Astrocyte of the cerebellum (primary cell): ENCODE measurements around the gene MINDY4.

Experiments
- DNase-seq: peaks from one replicate; pipeline ENCODE4 v3.0.0-alpha.2; 2011; ENCODE audit warnings: low read depth
- H3K4me3 ChIP-seq: 2 replicates; pipeline ENCODE4 v1.5.1; 2011; ENCODE audit warnings: mild to moderate bottlenecking, low read depth, low read length, moderate library complexity
- in situ Hi-C: cut with HindIII; loops from 2 replicates; pipeline ENCODE4 v1.10.0; 2017; ENCODE audit warnings: low sequenced_read_pairs
- TF ChIP-seq, protein P1 (sequence below): IDR thresholded peaks from 2 replicates; pipeline ENCODE4 v1.5.1; 2012; ENCODE audit warnings: low read length, low read depth, moderate library complexity, mild to moderate bottlenecking; ENCODE audit errors: missing control alignments

Gene MINDY4

DNA sequence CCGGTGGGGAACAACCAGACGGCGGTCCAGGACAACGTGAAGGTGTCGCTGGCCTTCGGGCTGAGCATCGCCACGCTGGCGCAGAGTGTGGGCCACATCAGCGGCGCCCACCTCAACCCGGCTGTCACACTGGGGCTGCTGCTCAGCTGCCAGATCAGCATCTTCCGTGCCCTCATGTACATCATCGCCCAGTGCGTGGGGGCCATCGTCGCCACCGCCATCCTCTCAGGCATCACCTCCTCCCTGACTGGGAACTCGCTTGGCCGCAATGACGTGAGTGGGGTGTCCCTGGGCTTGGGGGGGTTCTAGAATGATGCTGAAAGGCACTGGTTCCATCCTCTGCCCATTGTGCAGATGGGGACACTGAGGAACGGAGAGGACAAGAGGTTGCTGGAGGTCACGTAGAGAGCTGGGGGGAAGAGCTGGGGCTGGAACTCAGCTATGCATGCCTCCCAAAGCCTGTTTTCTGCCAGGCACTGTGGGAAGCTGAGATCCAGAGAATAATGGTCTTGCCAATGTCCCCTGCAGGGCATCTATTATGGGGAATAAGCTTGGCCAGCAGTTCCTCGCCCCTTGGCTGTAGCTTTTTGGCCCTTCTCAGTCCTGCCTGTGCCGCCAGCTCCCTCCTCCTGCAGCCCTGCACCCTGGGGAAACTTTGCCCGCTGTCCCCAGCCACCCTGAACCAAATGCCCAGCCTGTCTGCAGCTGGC is 141.0 kb downstream of the MINDY4 start:
- in situ Hi-C loops = no loop called here
- no peak overlapping the region for H3K4me3 ChIP-seq
- no peak for DNase-seq
- TF ChIP-seq, protein P1, sequence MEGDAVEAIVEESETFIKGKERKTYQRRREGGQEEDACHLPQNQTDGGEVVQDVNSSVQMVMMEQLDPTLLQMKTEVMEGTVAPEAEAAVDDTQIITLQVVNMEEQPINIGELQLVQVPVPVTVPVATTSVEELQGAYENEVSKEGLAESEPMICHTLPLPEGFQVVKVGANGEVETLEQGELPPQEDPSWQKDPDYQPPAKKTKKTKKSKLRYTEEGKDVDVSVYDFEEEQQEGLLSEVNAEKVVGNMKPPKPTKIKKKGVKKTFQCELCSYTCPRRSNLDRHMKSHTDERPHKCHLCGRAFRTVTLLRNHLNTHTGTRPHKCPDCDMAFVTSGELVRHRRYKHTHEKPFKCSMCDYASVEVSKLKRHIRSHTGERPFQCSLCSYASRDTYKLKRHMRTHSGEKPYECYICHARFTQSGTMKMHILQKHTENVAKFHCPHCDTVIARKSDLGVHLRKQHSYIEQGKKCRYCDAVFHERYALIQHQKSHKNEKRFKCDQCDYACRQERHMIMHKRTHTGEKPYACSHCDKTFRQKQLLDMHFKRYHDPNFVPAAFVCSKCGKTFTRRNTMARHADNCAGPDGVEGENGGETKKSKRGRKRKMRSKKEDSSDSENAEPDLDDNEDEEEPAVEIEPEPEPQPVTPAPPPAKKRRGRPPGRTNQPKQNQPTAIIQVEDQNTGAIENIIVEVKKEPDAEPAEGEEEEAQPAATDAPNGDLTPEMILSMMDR = no peak

DNA sequence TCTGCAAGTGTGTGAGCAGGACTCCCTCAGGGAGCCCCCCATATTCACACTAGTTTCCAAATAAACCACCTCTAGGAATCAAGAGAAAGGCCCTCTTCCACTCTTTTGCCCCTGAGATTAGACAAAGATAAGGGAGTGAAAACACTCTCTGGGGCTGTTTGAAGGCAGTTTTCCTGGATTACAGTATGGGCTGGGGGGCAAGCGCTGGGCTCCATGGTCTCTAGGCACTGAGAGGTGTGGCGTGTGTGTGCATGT is 141.4 kb downstream of the MINDY4 start:
- H3K4me3 ChIP-seq = no peak overlapping the region
- TF ChIP-seq, protein P1 = no peak
- in situ Hi-C loops = no loop called here
- no peak for DNase-seq

DNA sequence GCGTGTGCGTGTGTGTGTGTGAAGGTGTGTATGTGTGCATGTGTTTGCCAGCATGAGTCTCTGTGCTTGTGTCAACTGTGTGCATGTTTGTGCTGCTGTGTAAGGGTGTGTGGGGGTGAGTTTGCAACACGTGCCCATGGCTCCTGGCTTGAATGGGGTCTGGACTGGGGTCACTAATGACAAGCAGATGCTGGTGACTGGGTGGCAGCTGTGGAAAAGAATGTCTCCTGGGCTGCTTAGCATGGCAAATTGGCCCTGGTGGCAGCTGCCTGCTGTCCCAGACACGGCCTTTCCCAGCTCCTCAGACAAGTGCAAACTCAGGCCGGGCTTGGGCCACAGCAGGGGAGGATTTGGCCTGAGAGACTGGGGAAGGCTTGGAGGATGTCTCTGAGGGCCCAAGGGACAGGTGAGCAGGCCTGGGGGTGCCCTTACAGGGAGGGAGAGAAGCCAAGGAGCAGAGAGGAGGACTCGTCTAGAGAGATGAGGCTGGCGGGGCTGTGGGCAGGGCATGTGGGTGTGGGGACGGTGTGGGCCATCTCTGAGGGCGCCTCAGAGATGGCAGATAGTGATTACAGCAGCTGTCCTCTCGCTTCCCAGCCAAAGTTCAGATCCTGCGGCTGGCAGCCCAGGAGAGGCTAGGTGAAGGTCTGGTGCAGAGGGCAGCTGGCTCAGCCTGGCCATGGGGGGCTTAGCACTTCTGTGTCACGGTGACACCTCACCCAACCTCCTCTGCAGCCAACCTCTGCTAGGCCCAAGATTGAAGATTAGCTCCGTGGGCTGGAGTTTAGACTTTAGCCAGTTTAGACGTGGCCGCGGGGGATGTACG is 142.0 kb downstream of the MINDY4 start:
- no peak overlapping the region for H3K4me3 ChIP-seq
- in situ Hi-C loops = no loop called here
- TF ChIP-seq, protein P1 = no peak
- DNase-seq = no peak

DNA sequence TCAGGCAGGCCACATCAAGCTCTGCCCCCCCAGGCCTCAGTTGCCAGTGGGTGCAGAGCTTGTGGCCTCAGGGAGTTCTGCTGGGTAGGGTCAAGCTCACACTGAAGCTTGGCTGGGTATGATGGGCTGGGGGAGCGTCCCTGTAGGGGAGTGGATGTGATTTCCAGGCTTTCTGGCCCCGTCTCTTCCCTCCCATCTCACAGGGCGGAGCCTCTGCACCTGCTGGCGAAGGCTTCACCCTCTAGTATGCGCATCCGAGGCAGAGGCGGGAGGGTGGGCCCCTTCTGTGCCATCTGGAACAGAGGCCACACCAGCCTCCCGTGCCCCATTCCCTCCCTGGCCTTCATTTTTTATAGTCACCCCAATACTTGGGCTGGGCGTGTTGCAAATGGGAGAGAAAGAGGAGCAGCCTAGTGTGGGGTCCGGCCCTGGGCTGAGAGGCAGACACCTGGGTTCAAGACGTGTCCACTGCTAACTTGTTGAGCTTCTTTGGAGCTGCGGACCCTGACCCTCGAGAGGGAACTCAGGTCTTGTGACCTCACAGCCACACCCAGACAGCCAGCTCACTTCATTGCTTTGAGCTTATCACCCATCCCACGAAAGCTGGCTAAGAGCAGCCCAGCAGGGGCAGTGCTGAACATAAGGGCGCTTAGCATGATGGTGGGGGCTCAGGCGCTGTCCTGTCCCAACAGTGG is 142.8 kb downstream of the MINDY4 start:
- in situ Hi-C loops = no loop called here
- TF ChIP-seq, protein P1 = no peak
- no peak overlapping the region for H3K4me3 ChIP-seq
- no peak for DNase-seq

DNA sequence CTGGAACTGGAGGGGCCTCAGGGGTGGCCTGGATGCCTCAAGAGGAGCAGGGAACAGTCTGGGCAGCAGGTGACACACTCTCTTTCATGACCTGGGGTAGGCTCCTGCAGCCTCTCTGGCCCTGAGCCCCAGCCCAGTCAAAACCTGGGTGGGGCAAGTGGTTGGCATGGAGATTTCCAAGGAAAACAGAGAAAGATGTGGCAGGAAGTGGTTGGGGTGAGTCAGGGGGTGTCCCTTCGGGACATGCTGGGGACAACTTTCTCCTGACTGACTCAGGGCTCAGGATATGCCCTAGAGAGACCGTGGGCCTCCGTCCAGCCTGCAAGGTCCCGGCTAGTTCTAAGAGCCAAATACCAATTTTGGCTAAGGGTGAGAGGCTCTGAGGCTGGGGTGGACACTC is 143.4 kb downstream of the MINDY4 start:
- DNase-seq = no peak
- TF ChIP-seq, protein P1 = no peak
- in situ Hi-C loops = no loop called here
- no peak overlapping the region for H3K4me3 ChIP-seq

DNA sequence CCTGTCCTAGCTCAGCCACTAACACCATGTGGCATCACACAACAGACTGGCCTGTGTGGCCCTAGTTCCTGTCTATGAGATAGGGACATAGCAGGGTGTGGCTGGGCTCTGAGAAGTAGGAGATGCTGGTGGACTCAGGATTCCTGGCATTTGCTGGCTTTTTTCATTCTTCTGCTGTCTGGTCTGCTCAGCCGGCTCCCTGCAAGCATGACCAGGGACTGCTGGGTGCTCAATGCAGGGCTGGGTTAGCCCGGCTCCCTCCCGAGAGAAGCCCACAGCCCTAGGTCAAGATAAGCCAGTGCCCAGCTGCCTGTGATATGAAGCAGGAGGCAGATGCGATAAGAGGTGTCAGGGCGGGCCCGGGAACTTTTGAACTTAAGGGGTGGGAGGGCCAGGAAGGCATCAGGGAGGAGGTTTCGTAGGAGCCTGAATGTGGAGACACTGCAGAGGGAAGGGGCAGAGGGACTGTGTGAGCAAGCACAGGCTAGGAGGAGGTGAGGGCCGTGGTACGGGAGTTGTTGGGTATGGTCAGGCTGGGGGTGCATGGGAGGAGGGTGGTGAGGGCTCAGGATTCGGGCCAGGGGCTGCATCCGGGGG is 143.9 kb downstream of the MINDY4 start:
- DNase-seq = no peak
- in situ Hi-C loops = no loop called here
- no peak overlapping the region for H3K4me3 ChIP-seq
- TF ChIP-seq, protein P1 = no peak
